Measurements from ENCODE around the gene PDK2. TPM values are rescaled to one million over a fixed set of nuclear protein-coding genes. Genes with fewer than 3 reads are reported as not detected.

Gene PDK2
- total RNA-seq, 4 donors from 2014 or later, result 111 to 335 (median 124) TPM

DNA sequence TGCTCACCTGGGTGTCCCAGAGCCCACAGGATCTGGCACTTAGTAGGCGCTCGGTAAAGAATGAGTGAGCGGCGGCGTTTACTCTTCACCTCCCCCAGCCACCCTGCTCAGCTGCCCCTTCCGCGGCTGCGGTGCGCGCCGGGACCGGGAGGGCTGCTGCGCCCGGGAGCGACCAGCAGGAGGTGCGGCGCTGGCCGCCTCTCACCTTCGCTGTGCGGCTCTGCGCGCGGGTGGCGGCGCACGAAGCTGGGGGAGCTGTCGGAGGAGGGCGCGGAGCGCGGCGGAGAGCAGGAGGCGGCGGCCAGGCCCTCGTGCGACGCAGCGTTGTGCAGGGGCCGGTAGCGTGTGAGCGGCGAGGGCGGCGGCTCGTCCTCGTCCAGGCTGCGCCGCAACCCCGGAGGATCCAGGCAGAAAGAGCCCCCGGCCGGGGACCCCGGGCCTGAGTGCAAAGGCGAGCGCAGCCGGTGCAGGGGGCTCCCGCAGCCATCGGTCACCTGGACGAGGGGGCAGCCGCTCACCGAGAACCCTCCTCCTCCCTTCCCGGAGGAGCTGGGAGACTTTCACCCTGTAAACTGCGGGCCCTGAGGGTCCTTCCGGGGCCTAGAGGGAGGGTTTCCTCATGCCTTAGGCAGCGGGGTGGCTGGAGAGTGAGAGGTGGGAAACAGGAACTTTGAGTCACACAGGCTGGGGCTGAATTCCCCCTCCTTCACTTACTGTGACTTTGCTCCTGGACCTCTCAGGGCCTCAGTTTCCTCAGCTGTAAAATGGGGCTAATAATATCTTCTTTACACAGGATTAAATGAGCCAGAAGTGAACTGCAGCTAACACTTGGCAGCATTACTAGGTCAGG, 22.3 kb downstream of the PDK2 start:
- peak overlapping the region in 3 of 4 donors; percentile 30 to 37 (median 36) for H3K27ac ChIP-seq
- H3K27me3 ChIP-seq, result no peaks in the 10 kb centered on the region
- DNase-seq (no peak), ATAC-seq (peak; percentile 27 to 48)
- H3K36me3 ChIP-seq, result no peaks in the 10 kb centered on the region
- intact Hi-C loops (cut with DNase I; ENCODE audit: low total_unique reads) (loop anchor here (1.0 kb wide), 1 partner anchor 44 kb away; no protein-coding TSS in a partner anchor), in situ Hi-C loops (cut with MboI; ENCODE audit: low sequenced_read_pairs in 4 of 4) (no loop called here)
- TF ChIP-seq POLR2A (IDR thresholded peaks at IDR 0.05), result peak in 1 of 2 donors; percentile 11
- TF ChIP-seq, protein P1, sequence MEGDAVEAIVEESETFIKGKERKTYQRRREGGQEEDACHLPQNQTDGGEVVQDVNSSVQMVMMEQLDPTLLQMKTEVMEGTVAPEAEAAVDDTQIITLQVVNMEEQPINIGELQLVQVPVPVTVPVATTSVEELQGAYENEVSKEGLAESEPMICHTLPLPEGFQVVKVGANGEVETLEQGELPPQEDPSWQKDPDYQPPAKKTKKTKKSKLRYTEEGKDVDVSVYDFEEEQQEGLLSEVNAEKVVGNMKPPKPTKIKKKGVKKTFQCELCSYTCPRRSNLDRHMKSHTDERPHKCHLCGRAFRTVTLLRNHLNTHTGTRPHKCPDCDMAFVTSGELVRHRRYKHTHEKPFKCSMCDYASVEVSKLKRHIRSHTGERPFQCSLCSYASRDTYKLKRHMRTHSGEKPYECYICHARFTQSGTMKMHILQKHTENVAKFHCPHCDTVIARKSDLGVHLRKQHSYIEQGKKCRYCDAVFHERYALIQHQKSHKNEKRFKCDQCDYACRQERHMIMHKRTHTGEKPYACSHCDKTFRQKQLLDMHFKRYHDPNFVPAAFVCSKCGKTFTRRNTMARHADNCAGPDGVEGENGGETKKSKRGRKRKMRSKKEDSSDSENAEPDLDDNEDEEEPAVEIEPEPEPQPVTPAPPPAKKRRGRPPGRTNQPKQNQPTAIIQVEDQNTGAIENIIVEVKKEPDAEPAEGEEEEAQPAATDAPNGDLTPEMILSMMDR (IDR thresholded peaks at IDR 0.05 in 4 of 5, conservative IDR thresholded peaks at IDR 0.05 in 1 of 5), result peak; percentile 59 to 81 (median 72)
- peaks cover 9 to 31% of the 10 kb centered on the region in 2 donors for H3K4me1 ChIP-seq
- H3K4me3 ChIP-seq, result peak overlapping the region in 2 of 4 donors; percentile 3 to 35
- H3K9me3 ChIP-seq, result no peaks in the 10 kb centered on the region

DNA sequence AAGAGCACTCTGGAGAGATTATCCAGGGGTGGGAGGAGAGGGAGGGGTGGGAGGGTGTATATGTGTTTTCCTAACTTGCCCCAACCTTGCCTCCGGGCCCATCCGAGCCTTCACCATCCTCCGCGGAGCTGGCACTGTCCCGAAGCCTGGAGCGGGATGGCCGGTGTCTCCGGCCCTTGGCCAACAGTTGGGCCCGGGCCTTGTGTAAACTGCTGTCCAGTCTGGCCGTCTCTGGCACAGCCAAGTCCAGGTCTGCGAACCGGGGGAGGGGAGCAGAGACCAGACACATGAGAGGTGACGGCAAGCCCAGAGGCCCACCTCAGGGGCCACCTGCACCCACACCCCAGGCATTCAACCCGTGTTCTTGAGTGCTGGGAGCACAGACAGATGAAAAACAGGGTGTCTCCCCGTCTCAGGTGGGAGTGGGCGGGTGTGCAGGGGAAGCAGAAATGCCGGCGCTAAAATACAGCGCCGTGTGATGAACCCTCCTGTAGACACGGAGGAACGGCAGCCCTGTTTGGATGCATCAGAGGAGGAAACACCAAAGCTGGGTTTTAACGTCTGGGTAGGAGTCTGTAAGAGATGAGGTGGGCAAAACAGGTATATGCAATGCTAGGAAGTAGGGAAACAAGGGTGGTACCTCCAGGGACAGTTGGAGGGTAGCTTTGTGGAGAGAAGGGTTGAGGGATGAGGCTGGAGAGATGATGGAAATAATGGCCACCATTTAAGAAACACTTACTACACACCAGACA, 23.1 kb downstream of the PDK2 start:
- peaks cover 1 to 23% of the 10 kb centered on the region in 2 donors for H3K4me1 ChIP-seq
- in situ Hi-C loops (cut with MboI; ENCODE audit: low sequenced_read_pairs in 4 of 4), result no loop called here
- H3K27ac ChIP-seq, result peak overlapping the region in 1 of 4 donors; percentile 36
- DNase-seq, result no peak
- H3K9me3 ChIP-seq, result no peaks in the 10 kb centered on the region
- intact Hi-C loops (cut with DNase I; ENCODE audit: low total_unique reads), result no loop called here
- TF ChIP-seq, protein P1 (IDR thresholded peaks at IDR 0.05 in 4 of 5, conservative IDR thresholded peaks at IDR 0.05 in 1 of 5), result no peak
- TF ChIP-seq POLR2A (IDR thresholded peaks at IDR 0.05), result no peak
- ATAC-seq, result no peak
- H3K27me3 ChIP-seq, result no peaks in the 10 kb centered on the region
- no peaks in the 10 kb centered on the region for H3K36me3 ChIP-seq
- H3K4me3 ChIP-seq, result no peak overlapping the region

DNA sequence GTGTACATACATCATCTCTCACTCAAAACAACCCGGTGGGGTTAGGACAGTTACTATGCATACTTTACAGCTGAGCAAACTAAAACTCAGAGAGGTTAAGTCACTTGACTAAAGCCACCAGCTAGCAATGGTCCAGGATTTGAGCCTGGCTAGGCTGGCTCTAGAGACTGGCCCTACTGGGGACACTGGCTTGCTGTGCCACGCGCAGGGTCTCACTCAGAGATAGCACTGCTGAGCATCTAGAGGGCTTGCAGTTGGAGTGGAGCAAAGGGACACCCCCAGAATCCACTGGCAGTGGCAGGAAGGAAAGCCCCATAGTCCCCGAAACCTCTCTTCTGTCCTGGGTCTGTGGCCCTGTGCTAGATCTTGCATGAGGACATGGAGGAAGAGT, 23.7 kb downstream of the PDK2 start:
- intact Hi-C loops (cut with DNase I; ENCODE audit: low total_unique reads), result no loop called here
- no peak for DNase-seq

DNA sequence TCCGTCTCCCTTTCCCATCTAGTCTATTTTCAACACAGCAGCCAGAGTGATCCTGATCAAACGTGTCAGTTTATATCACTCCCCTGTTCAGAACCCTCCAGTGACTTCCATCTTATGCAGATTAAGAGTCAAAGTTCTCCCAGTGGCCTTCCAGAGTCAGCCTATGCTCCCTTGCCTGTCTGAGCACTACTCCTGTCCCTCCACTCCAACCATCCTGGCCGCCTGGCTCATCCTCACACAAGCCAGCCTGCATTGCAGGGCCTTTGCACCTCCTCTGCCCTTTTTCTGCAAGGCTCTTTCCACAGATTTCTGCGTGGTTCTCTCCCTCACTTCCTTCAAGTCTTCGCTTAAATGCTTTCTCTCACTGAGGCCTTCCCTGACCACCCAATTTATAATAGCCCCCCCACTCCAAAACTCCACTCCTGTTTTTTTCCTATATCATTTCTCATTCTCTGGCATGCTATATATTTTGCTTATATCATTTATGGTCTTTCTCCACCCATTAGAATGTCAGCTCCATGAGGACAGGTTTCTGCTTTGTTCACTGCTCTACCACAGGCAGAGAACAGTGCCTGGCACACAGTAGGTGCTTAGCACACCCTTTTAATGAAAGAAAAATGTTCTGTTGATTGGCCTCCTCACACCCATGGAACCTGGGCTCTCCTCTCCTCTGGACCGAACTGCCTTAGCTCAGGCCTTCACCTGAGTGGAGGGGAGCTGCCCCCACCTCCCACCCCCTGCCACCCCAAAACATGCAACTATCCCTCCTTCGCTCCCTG, 25.5 kb downstream of the PDK2 start:
- H3K36me3 ChIP-seq, result no peaks in the 10 kb centered on the region
- TF ChIP-seq POLR2A (IDR thresholded peaks at IDR 0.05), result no peak
- TF ChIP-seq, protein P1 (IDR thresholded peaks at IDR 0.05 in 4 of 5, conservative IDR thresholded peaks at IDR 0.05 in 1 of 5), result no peak
- no peaks in the 10 kb centered on the region for H3K9me3 ChIP-seq
- ATAC-seq (no peak), DNase-seq (no peak)
- no peaks in the 10 kb centered on the region for H3K27me3 ChIP-seq
- H3K27ac ChIP-seq, result no peak overlapping the region
- in situ Hi-C loops (cut with MboI; ENCODE audit: low sequenced_read_pairs in 4 of 4), result no loop called here
- no peak overlapping the region for H3K4me3 ChIP-seq
- intact Hi-C loops (cut with DNase I; ENCODE audit: low total_unique reads), result no loop called here
- peaks cover 0 to 15% of the 10 kb centered on the region in 2 donors for H3K4me1 ChIP-seq

More for the DNA sequence above, 23.7 kb downstream of the PDK2 start:
- in situ Hi-C loops (cut with MboI; ENCODE audit: low sequenced_read_pairs in 4 of 4), result no loop called here
- Histone ChIP-seq H3K27ac (no peak overlapping the region), H3K4me1 (peaks cover 0 to 21% of the 10 kb centered on the region in 2 donors), H3K36me3 (no peaks in the 10 kb centered on the region), H3K9me3 (no peaks in the 10 kb centered on the region), H3K27me3 (no peaks in the 10 kb centered on the region), H3K4me3 (no peak overlapping the region)
- ATAC-seq, result no peak
- TF ChIP-seq, protein P1 (IDR thresholded peaks at IDR 0.05 in 4 of 5, conservative IDR thresholded peaks at IDR 0.05 in 1 of 5), result no peak
- TF ChIP-seq POLR2A (IDR thresholded peaks at IDR 0.05), result no peak
